Measurements from ENCODE around the gene PIK3CD.
A peak's percentile ranks its signal among the peaks of the same experiment; 100 is the strongest.
"Not testable (repeated sequence)": the region's sequence is repeated elsewhere in the genome, so short reads cannot be mapped to it uniquely, and the experiment has no call there.

Gene PIK3CD

GRCh38 chr1:9654834-9655723 lies 3.5 kb downstream of the PIK3CD start:
- DNase-seq = no peak

GRCh38 chr1:9655836-9656235 lies 4.3 kb downstream of the PIK3CD start:
- DNase-seq = no peak

- DNase-seq = no peak
These were observed 6.0 kb downstream of the PIK3CD start for GRCh38 chr1:9657521-9658032.

GRCh38 chr1:9658199-9658598 lies 6.7 kb downstream of the PIK3CD start:
- DNase-seq = no peak

GRCh38 chr1:9659328-9659727 lies 7.8 kb downstream of the PIK3CD start:
- DNase-seq = no peak

- DNase-seq = no peak
These were observed 11.7 kb downstream of the PIK3CD start for GRCh38 chr1:9663257-9663656.

GRCh38 chr1:9665193-9665592 lies 13.7 kb downstream of the PIK3CD start:
- DNase-seq = no peak

GRCh38 chr1:9668080-9668479 lies 16.5 kb downstream of the PIK3CD start:
- DNase-seq = no peak

GRCh38 chr1:9670085-9670484 lies 18.6 kb downstream of the PIK3CD start:
- DNase-seq = no peak

GRCh38 chr1:9671377-9672140 lies 20.0 kb downstream of the PIK3CD start:
- DNase-seq = no peak

GRCh38 chr1:9672444-9672843 lies 20.9 kb downstream of the PIK3CD start:
- no peak for DNase-seq

GRCh38 chr1:9675393-9675792 lies 23.9 kb downstream of the PIK3CD start:
- no peak for DNase-seq

- not testable (repeated sequence) for DNase-seq
These were observed 24.6 kb downstream of the PIK3CD start for GRCh38 chr1:9676128-9676527.

GRCh38 chr1:9676815-9677393 lies 25.4 kb downstream of the PIK3CD start:
- no peak for DNase-seq

GRCh38 chr1:9680091-9680490 lies 28.6 kb downstream of the PIK3CD start:
- no peak for DNase-seq

- no peak for DNase-seq
These were observed 29.3 kb downstream of the PIK3CD start for GRCh38 chr1:9680828-9681227.

- no peak for DNase-seq
These were observed 33.3 kb downstream of the PIK3CD start for GRCh38 chr1:9684801-9685200.

- peak; percentile 35 for DNase-seq
These were observed 35.8 kb downstream of the PIK3CD start for GRCh38 chr1:9687120-9687873.

GRCh38 chr1:9687874-9688582 lies 36.5 kb downstream of the PIK3CD start:
- DNase-seq = no peak

- no peak for DNase-seq
These were observed 37.1 kb downstream of the PIK3CD start for GRCh38 chr1:9688599-9688998.

- peak; percentile 57 for DNase-seq
These were observed 37.6 kb downstream of the PIK3CD start for GRCh38 chr1:9689011-9689706.
